HepG2 (cell line): ENCODE data around the gene CD4. TPM values are rescaled to one million over a fixed set of nuclear protein-coding genes. Genes with fewer than 3 reads are reported as not detected.

Experiments
- GPN1 ChIP-seq: sonication (generic); formaldehyde crosslinking; IDR thresholded peaks from 2 replicates; pipeline ENCODE4 v1.5.1; 2020; ENCODE audit warnings: missing genetic modification reagents, borderline replicate concordance
- ISL2 ChIP-seq: sonication (generic); formaldehyde crosslinking; IDR thresholded peaks from 2 replicates; pipeline ENCODE4 v1.5.0; 2020; ENCODE audit warnings: missing genetic modification reagents
- MTF2 ChIP-seq: sonication (generic); formaldehyde crosslinking; IDR thresholded peaks from 2 replicates; pipeline ENCODE4 v1.5.0; 2020; ENCODE audit warnings: missing genetic modification reagents, borderline replicate concordance
- RFX1 ChIP-seq: fragments of 450-650 bp; IDR thresholded peaks from 2 replicates; pipeline ENCODE4 v1.6.1; 2017
- TBX2 ChIP-seq: sonication (generic); formaldehyde crosslinking; IDR thresholded peaks from 2 replicates; pipeline ENCODE4 v1.5.0; 2020; ENCODE audit warnings: missing genetic modification reagents, mild to moderate bottlenecking, borderline replicate concordance
- TRIM24 ChIP-seq: sonication (generic); formaldehyde crosslinking; IDR thresholded peaks from 2 replicates; pipeline ENCODE4 v1.8.0; 2022; ENCODE audit warnings: mild to moderate bottlenecking, missing genetic modification reagents
- ZFP41 ChIP-seq: sonication (generic); formaldehyde crosslinking; IDR thresholded peaks from 2 replicates; pipeline ENCODE4 v1.4.0; 2020; ENCODE audit warnings: mild to moderate bottlenecking, missing genetic modification reagents, borderline replicate concordance
- ZIK1 ChIP-seq: sonication (generic); formaldehyde crosslinking; IDR thresholded peaks from 2 replicates; pipeline ENCODE4 v1.5.0; 2020; ENCODE audit warnings: mild to moderate bottlenecking, low read depth, missing genetic modification reagents, borderline replicate concordance
- ZNF180 ChIP-seq: sonication (generic); formaldehyde crosslinking; IDR thresholded peaks from 2 replicates; pipeline ENCODE4 v1.4.0; 2020; ENCODE audit warnings: low read depth, missing genetic modification reagents, borderline replicate concordance
- ZNF720 ChIP-seq: sonication (generic); formaldehyde crosslinking; IDR thresholded peaks from 2 replicates; pipeline ENCODE4 v1.4.0; 2020; ENCODE audit warnings: missing genetic modification reagents
- ZSCAN25 ChIP-seq: sonication (generic); formaldehyde crosslinking; IDR thresholded peaks from 2 replicates; pipeline ENCODE4 v1.8.0; 2022; ENCODE audit warnings: mild to moderate bottlenecking, missing genetic modification reagents
- polyA plus RNA-seq, 8 experiments: library from polyadenylated mRNA; depleted of rRNA in 3 of 8; stranded (reverse) in 7 of 8; unstranded in 1 of 8; fragments of >200 nt; fragmentation: Illumina TruSeq in 4 of 8; extraction: Trizol in 4 of 8; gene quantifications; 2 replicates each; pipeline versions ENCODE4 v1.2.1 to v1.2.3, GENCODE V29; 2011 to 2016; ENCODE audit warnings: low read depth in 4 of 8, missing spikeins in 1 of 8, mixed read lengths in 1 of 8; ENCODE audit not compliant: insufficient read depth in 1 of 8
- total RNA-seq, 5 experiments: library from RNA; depleted of rRNA; stranded (reverse); fragments of >200 nt; fragmentation: Illumina TruSeq; extraction: Trizol; gene quantifications; 2 replicates each; pipeline ENCODE4 v1.2.3, GENCODE V29; 2016; ENCODE audit warnings: low read depth in 1 of 5
- TF ChIP-seq, protein P1 (sequence below): sonication (generic); formaldehyde crosslinking; IDR thresholded peaks from 2 replicates; pipeline ENCODE4 v1.4.0; 2020; ENCODE audit warnings: missing genetic modification reagents
- TF ChIP-seq, protein P2 (sequence below): sonication (generic); formaldehyde crosslinking; IDR thresholded peaks from 2 replicates; pipeline ENCODE4 v1.4.0; 2020; ENCODE audit warnings: missing genetic modification reagents, borderline replicate concordance
- TF ChIP-seq, protein P3 (sequence below): fragments of 450-650 bp; IDR thresholded peaks from 2 replicates; pipeline ENCODE4 v1.6.1; 2017
- TF ChIP-seq, protein P4 (sequence below): sonication (generic); formaldehyde crosslinking; IDR thresholded peaks from 2 replicates; pipeline ENCODE4 v1.4.0; 2020; ENCODE audit warnings: mild to moderate bottlenecking, missing genetic modification reagents
- TF ChIP-seq, protein P5 (sequence below): sonication (generic); formaldehyde crosslinking; IDR thresholded peaks from 2 replicates; pipeline ENCODE4 v1.4.0; 2020; ENCODE audit warnings: missing genetic modification reagents, borderline replicate concordance

The CD4 gene
- total and polyA plus RNA-seq, 2 of the 13 experiments (the other 11 are each of a cell fraction or from before 2014, with no cell fraction given): 0.07 to 0.95 TPM

DNA sequence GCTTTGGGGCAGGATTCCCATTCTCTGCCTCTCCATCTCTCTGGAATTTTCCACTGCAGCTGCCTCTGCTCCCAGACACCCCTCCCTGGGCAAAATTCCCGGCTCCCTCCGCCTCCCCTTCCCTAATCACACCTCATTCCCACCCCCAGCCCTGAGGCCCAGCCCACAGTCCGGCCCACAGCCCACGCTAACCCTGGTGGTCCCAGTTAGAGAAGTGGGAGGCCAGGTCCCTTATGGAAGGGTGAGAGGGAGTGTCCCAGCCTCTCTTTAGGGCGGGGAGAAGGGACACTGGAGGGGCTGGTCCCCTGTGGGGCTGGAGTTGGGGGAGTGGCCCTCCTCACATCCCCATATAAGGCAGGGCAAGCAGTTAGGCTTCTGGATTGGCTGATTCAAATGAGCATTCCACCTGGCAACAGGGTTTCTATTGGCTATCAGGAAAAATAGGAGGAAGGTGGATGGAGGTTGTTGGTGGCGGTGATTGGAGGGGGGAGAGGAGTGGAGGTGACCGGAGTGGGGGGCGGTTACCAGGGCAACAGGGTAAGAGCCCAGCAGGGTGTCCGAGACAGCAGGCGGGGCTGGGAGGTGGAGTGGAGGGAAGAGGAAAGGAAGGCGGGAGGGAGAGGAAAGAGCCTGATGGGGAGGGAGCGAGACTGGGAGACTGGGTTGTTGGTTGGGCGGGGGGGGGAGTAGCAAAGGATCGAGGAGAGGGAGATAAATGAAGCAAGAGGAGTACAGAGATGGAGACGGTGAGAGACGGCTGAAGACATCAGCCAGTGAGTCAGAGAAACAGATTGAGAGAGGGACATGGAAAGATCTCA lies 25.1 kb upstream of the CD4 start (continued):
- TF ChIP-seq, protein P1, sequence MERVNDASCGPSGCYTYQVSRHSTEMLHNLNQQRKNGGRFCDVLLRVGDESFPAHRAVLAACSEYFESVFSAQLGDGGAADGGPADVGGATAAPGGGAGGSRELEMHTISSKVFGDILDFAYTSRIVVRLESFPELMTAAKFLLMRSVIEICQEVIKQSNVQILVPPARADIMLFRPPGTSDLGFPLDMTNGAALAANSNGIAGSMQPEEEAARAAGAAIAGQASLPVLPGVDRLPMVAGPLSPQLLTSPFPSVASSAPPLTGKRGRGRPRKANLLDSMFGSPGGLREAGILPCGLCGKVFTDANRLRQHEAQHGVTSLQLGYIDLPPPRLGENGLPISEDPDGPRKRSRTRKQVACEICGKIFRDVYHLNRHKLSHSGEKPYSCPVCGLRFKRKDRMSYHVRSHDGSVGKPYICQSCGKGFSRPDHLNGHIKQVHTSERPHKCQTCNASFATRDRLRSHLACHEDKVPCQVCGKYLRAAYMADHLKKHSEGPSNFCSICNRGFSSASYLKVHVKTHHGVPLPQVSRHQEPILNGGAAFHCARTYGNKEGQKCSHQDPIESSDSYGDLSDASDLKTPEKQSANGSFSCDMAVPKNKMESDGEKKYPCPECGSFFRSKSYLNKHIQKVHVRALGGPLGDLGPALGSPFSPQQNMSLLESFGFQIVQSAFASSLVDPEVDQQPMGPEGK (CRISPR knock-in tag): peak; percentile 74; the same call in 1 of the 2 replicates
- TF ChIP-seq, protein P2, sequence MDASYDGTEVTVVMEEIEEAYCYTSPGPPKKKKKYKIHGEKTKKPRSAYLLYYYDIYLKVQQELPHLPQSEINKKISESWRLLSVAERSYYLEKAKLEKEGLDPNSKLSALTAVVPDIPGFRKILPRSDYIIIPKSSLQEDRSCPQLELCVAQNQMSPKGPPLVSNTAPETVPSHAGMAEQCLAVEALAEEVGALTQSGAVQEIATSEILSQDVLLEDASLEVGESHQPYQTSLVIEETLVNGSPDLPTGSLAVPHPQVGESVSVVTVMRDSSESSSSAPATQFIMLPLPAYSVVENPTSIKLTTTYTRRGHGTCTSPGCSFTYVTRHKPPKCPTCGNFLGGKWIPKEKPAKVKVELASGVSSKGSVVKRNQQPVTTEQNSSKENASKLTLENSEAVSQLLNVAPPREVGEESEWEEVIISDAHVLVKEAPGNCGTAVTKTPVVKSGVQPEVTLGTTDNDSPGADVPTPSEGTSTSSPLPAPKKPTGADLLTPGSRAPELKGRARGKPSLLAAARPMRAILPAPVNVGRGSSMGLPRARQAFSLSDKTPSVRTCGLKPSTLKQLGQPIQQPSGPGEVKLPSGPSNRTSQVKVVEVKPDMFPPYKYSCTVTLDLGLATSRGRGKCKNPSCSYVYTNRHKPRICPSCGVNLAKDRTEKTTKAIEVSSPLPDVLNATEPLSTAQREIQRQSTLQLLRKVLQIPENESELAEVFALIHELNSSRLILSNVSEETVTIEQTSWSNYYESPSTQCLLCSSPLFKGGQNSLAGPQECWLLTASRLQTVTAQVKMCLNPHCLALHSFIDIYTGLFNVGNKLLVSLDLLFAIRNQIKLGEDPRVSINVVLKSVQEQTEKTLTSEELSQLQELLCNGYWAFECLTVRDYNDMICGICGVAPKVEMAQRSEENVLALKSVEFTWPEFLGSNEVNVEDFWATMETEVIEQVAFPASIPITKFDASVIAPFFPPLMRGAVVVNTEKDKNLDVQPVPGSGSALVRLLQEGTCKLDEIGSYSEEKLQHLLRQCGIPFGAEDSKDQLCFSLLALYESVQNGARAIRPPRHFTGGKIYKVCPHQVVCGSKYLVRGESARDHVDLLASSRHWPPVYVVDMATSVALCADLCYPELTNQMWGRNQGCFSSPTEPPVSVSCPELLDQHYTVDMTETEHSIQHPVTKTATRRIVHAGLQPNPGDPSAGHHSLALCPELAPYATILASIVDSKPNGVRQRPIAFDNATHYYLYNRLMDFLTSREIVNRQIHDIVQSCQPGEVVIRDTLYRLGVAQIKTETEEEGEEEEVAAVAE: no peak
- TF ChIP-seq, protein P3, sequence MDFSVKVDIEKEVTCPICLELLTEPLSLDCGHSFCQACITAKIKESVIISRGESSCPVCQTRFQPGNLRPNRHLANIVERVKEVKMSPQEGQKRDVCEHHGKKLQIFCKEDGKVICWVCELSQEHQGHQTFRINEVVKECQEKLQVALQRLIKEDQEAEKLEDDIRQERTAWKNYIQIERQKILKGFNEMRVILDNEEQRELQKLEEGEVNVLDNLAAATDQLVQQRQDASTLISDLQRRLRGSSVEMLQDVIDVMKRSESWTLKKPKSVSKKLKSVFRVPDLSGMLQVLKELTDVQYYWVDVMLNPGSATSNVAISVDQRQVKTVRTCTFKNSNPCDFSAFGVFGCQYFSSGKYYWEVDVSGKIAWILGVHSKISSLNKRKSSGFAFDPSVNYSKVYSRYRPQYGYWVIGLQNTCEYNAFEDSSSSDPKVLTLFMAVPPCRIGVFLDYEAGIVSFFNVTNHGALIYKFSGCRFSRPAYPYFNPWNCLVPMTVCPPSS: no peak
- TF ChIP-seq ZNF180 (CRISPR knock-in tag): no peak
- 0 out of 2 replicates have a peak, but pooled peaks have one; percentile 43 for TF ChIP-seq ISL2 (CRISPR knock-in tag)
- TF ChIP-seq ZSCAN25: no peak
- TF ChIP-seq ZIK1 (CRISPR knock-in tag): no peak
- TF ChIP-seq ZFP41 (CRISPR knock-in tag): no peak
- TF ChIP-seq, protein P4, sequence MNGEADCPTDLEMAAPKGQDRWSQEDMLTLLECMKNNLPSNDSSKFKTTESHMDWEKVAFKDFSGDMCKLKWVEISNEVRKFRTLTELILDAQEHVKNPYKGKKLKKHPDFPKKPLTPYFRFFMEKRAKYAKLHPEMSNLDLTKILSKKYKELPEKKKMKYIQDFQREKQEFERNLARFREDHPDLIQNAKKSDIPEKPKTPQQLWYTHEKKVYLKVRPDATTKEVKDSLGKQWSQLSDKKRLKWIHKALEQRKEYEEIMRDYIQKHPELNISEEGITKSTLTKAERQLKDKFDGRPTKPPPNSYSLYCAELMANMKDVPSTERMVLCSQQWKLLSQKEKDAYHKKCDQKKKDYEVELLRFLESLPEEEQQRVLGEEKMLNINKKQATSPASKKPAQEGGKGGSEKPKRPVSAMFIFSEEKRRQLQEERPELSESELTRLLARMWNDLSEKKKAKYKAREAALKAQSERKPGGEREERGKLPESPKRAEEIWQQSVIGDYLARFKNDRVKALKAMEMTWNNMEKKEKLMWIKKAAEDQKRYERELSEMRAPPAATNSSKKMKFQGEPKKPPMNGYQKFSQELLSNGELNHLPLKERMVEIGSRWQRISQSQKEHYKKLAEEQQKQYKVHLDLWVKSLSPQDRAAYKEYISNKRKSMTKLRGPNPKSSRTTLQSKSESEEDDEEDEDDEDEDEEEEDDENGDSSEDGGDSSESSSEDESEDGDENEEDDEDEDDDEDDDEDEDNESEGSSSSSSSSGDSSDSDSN (CRISPR knock-in tag): no peak
- TF ChIP-seq, protein P5, sequence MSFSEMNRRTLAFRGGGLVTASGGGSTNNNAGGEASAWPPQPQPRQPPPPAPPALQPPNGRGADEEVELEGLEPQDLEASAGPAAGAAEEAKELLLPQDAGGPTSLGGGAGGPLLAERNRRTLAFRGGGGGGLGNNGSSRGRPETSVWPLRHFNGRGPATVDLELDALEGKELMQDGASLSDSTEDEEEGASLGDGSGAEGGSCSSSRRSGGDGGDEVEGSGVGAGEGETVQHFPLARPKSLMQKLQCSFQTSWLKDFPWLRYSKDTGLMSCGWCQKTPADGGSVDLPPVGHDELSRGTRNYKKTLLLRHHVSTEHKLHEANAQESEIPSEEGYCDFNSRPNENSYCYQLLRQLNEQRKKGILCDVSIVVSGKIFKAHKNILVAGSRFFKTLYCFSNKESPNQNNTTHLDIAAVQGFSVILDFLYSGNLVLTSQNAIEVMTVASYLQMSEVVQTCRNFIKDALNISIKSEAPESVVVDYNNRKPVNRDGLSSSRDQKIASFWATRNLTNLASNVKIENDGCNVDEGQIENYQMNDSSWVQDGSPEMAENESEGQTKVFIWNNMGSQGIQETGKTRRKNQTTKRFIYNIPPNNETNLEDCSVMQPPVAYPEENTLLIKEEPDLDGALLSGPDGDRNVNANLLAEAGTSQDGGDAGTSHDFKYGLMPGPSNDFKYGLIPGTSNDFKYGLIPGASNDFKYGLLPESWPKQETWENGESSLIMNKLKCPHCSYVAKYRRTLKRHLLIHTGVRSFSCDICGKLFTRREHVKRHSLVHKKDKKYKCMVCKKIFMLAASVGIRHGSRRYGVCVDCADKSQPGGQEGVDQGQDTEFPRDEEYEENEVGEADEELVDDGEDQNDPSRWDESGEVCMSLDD (CRISPR knock-in tag): no peak
- TF ChIP-seq ZNF720 (CRISPR knock-in tag): no peak
- no peak for TF ChIP-seq GPN1
- peak; percentile 84 for TF ChIP-seq RFX1
- no peak for TF ChIP-seq TRIM24 (CRISPR knock-in tag)
- no peak for TF ChIP-seq TBX2 (CRISPR knock-in tag)
- TF ChIP-seq MTF2 (CRISPR knock-in tag): no peak
